Urothelium cell line (cell line): ENCODE results near the gene NPW.
"Not testable (repeated sequence)": the region's sequence is repeated elsewhere in the genome, so short reads cannot be mapped to it uniquely, and the experiment has no call there.

ENCODE experiments used
- DNase-seq: peaks from one replicate; pipeline ENCODE4 v3.0.0; 2011; ENCODE audit warnings: low spot score, mixed read lengths
- FAIRE-seq: peaks from 2 replicates; lab custom pipeline; 2011; peaks lifted over from hg19 to GRCh38; lab: Jason Lieb, UNC

Gene NPW

GRCh38 chr16:2019921-2020831, 591 bp downstream of the NPW start:
- FAIRE-seq (no peak), DNase-seq (no peak)

GRCh38 chr16:2022723-2023091, 3.1 kb downstream of the NPW start:
- DNase-seq = peak; percentile 79
- FAIRE-seq = peak; percentile 75

- FAIRE-seq (peak; percentile 44), DNase-seq (peak; percentile 97)
These were observed 3.8 kb downstream of the NPW start for GRCh38 chr16:2023092-2024031.

- FAIRE-seq (no peak), DNase-seq (no peak)
These were observed 4.4 kb downstream of the NPW start for GRCh38 chr16:2024032-2024420.

GRCh38 chr16:2025251-2025650, 5.7 kb downstream of the NPW start:
- DNase-seq (no peak), FAIRE-seq (no peak)

- FAIRE-seq (no peak), DNase-seq (no peak)
These were observed 6.4 kb downstream of the NPW start for GRCh38 chr16:2025878-2026460.

- FAIRE-seq = no peak
- DNase-seq = peak; percentile 81
These were observed 7.0 kb downstream of the NPW start, which contains the start of gene NHERF2 for GRCh38 chr16:2026461-2027023. NHERF2 (plus strand) TSS chr16:2026902; CDS start chr16:2027006, 104 bp downstream.

GRCh38 chr16:2027024-2028010, 7.7 kb downstream of the NPW start:
- DNase-seq = peak; percentile 49
- FAIRE-seq = no peak

GRCh38 chr16:2028146-2028545, 8.6 kb downstream of the NPW start:
- DNase-seq (no peak), FAIRE-seq (no peak)

- FAIRE-seq (no peak), DNase-seq (no peak)
These were observed 9.1 kb downstream of the NPW start for GRCh38 chr16:2028620-2029220.

- no peak for FAIRE-seq
- DNase-seq = no peak
These were observed 9.8 kb downstream of the NPW start for GRCh38 chr16:2029350-2029749.

GRCh38 chr16:2030036-2030435, 10.5 kb downstream of the NPW start:
- DNase-seq (no peak), FAIRE-seq (no peak)

GRCh38 chr16:2031081-2031577, 11.5 kb downstream of the NPW start:
- FAIRE-seq = no peak
- no peak for DNase-seq

- no peak for FAIRE-seq
- DNase-seq = no peak
These were observed 12.9 kb downstream of the NPW start for GRCh38 chr16:2032285-2033056.

- no peak for FAIRE-seq
- peak; percentile 66 for DNase-seq
These were observed 13.7 kb downstream of the NPW start for GRCh38 chr16:2033057-2033908.

- not testable (repeated sequence) for DNase-seq
- peak; percentile 66 for FAIRE-seq
These were observed 14.5 kb downstream of the NPW start for GRCh38 chr16:2033909-2034695.
